ENCODE data around the gene PAQR4.

The PAQR4 gene

GRCh38 chr16:2948807-2949704 lies 20.1 kb upstream of the PAQR4 start:
- Histone ChIP-seq H3K9ac (ENCODE audit: low read length) (no peak overlapping the region), H3K23ac (ENCODE audit: low read length) (no peak overlapping the region), H3K4ac (ENCODE audit: low read depth, low read length) (no peak overlapping the region), H3K56ac (ENCODE audit: low read length) (no peak overlapping the region), H2BK120ac (ENCODE audit: low read depth, low read length) (no peak overlapping the region), H4K5ac (ENCODE audit: low read length) (no peak overlapping the region), H2BK5ac (ENCODE audit: low read length) (no peak overlapping the region), H2AK5ac (ENCODE audit: low read length) (no peak overlapping the region), H3K79me1 (ENCODE audit: low read length) (no peaks in the 10 kb centered on the region), H4K8ac (ENCODE audit: low read depth, low read length) (no peak overlapping the region), H3K79me2 (ENCODE audit: control insufficient read depth, insufficient read depth, low read length) (no peaks in the 10 kb centered on the region), H3K4me1 (ENCODE audit: control insufficient read depth, low read depth, low read length) (peaks cover 3% of the 10 kb centered on the region), H3K27ac (ENCODE audit: low read depth, low read length) (no peak overlapping the region), H3K18ac (ENCODE audit: low read length) (no peak overlapping the region), H3K27me3 (ENCODE audit: insufficient read depth, low read length, poor library complexity) (no peaks in the 10 kb centered on the region), H3K4me2 (ENCODE audit: low read length) (no peak overlapping the region), H3K36me3 (ENCODE audit: control insufficient read depth, insufficient read depth, low read length) (no peaks in the 10 kb centered on the region), H3K4me3 (ENCODE audit: low read length) (no peak overlapping the region), H2BK15ac (replicated peaks; ENCODE audit: low read depth) (no peak overlapping the region)
- no CpG with 5 or more reads among the region's 36 CpGs for WGBS (ENCODE audit: extremely low coverage, insufficient coverage, low lambda C conversion rate)
- DNase-seq, result no peak

GRCh38 chr16:2949705-2950352 lies 19.3 kb upstream of the PAQR4 start:
- Histone ChIP-seq H2BK120ac (ENCODE audit: low read depth, low read length) (no peak overlapping the region), H3K79me2 (ENCODE audit: control insufficient read depth, insufficient read depth, low read length) (no peaks in the 10 kb centered on the region), H3K18ac (ENCODE audit: low read length) (no peak overlapping the region), H3K56ac (ENCODE audit: low read length) (no peak overlapping the region), H3K79me1 (ENCODE audit: low read length) (no peaks in the 10 kb centered on the region), H4K8ac (ENCODE audit: low read depth, low read length) (no peak overlapping the region), H3K4me1 (ENCODE audit: control insufficient read depth, low read depth, low read length) (peaks cover 3% of the 10 kb centered on the region), H3K36me3 (ENCODE audit: control insufficient read depth, insufficient read depth, low read length) (no peaks in the 10 kb centered on the region), H2BK15ac (replicated peaks; ENCODE audit: low read depth) (no peak overlapping the region), H3K4me2 (ENCODE audit: low read length) (no peak overlapping the region), H3K4me3 (ENCODE audit: low read length) (no peak overlapping the region), H3K23ac (ENCODE audit: low read length) (no peak overlapping the region), H2BK5ac (ENCODE audit: low read length) (no peak overlapping the region), H4K5ac (ENCODE audit: low read length) (no peak overlapping the region), H3K9ac (ENCODE audit: low read length) (no peak overlapping the region), H2AK5ac (ENCODE audit: low read length) (no peak overlapping the region), H3K27me3 (ENCODE audit: insufficient read depth, low read length, poor library complexity) (no peaks in the 10 kb centered on the region), H3K27ac (ENCODE audit: low read depth, low read length) (no peak overlapping the region), H3K4ac (ENCODE audit: low read depth, low read length) (no peak overlapping the region)
- no peak for DNase-seq
- no CpG with 5 or more reads among the region's 19 CpGs for WGBS (ENCODE audit: extremely low coverage, insufficient coverage, low lambda C conversion rate)

DNA sequence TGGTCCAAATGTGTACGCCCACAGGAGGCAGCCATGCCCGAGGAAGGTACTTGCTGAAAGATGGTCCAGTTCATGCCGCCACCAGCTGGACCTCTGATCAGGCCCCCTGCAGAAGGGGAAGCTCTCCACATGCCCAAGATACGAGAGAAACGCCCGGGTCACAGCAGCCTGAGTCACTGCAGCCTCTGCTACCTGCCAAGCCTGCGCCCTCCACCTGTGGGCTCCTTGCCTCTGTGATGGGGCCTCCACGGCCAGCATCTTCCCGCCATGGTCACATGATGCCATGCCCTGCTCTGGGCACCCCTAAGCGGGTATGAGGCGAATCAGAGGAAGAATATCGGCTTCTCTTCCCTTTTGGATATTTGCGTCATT lies 18.8 kb upstream of the PAQR4 start:
- Histone ChIP-seq H4K8ac (ENCODE audit: low read depth, low read length) (no peak overlapping the region), H3K27me3 (ENCODE audit: insufficient read depth, low read length, poor library complexity) (no peaks in the 10 kb centered on the region), H3K4me1 (ENCODE audit: control insufficient read depth, low read depth, low read length) (peaks cover 3% of the 10 kb centered on the region), H3K56ac (ENCODE audit: low read length) (no peak overlapping the region), H3K18ac (ENCODE audit: low read length) (no peak overlapping the region), H3K36me3 (ENCODE audit: control insufficient read depth, insufficient read depth, low read length) (no peaks in the 10 kb centered on the region), H3K9ac (ENCODE audit: low read length) (no peak overlapping the region), H3K4me3 (ENCODE audit: low read length) (no peak overlapping the region), H3K4me2 (ENCODE audit: low read length) (no peak overlapping the region), H2BK5ac (ENCODE audit: low read length) (no peak overlapping the region), H3K4ac (ENCODE audit: low read depth, low read length) (no peak overlapping the region), H2AK5ac (ENCODE audit: low read length) (no peak overlapping the region), H3K23ac (ENCODE audit: low read length) (no peak overlapping the region), H3K79me2 (ENCODE audit: control insufficient read depth, insufficient read depth, low read length) (no peaks in the 10 kb centered on the region), H2BK15ac (replicated peaks; ENCODE audit: low read depth) (no peak overlapping the region), H3K79me1 (ENCODE audit: low read length) (no peaks in the 10 kb centered on the region), H2BK120ac (ENCODE audit: low read depth, low read length) (no peak overlapping the region), H3K27ac (ENCODE audit: low read depth, low read length) (no peak overlapping the region), H4K5ac (ENCODE audit: low read length) (no peak overlapping the region)
- DNase-seq, result no peak
- WGBS (ENCODE audit: extremely low coverage, insufficient coverage, low lambda C conversion rate), result no CpG with 5 or more reads among the region's 13 CpGs

DNA sequence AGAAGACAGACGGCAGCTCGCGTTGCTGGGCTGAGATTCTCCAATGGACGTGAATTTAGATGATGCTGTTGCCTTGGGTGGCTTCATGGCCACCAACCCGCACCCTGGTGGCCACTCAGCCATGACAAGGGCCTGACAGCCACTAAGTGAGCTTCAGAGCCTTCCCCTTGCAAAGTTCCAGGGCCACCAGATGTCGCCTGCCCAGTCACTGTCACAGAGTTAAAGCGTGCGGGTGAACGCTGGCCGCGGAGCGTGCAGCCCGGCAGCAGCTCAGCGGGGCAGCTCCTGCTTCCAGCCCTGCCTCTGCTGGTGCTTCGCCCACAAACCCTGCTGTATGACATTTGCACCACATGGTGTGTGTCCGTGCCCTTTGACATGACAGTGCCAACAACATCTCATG lies 18.4 kb upstream of the PAQR4 start:
- Histone ChIP-seq H3K4me2 (ENCODE audit: low read length) (no peak overlapping the region), H4K8ac (ENCODE audit: low read depth, low read length) (no peak overlapping the region), H2AK5ac (ENCODE audit: low read length) (no peak overlapping the region)

DNA sequence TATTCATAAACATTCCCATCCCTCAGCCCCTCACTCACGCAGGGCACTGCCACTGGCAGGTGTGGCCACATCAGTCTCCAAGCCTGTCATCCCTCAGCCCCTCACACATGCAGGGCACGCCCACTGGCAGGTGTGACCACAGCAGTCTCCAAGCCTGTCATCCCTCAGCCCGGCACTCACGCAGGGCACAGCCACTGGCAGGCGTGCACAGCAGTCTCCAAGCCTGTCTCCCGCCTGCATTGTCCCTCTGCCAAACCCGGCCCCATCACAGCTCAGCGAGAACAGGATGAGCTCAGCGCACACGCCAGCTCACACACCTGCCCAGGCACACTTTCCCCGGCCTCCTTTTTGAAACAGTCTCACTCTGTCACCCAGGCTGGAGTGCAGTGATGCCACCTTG lies 16.5 kb upstream of the PAQR4 start:
- H3K23ac ChIP-seq (ENCODE audit: low read length), result no peak overlapping the region
- H3K79me2 ChIP-seq (ENCODE audit: control insufficient read depth, insufficient read depth, low read length), result no peaks in the 10 kb centered on the region
- H2BK15ac ChIP-seq (replicated peaks; ENCODE audit: low read depth), result no peak overlapping the region
- H3K36me3 ChIP-seq (ENCODE audit: control insufficient read depth, insufficient read depth, low read length), result no peaks in the 10 kb centered on the region
- no peak overlapping the region for H3K27ac ChIP-seq (ENCODE audit: low read depth, low read length)
- DNase-seq, result no peak
- H3K4me1 ChIP-seq (ENCODE audit: control insufficient read depth, low read depth, low read length), result peaks cover 8% of the 10 kb centered on the region
- H4K5ac ChIP-seq (ENCODE audit: low read length), result no peak overlapping the region
- no peak overlapping the region for H3K18ac ChIP-seq (ENCODE audit: low read length)
- no CpG with 5 or more reads among the region's 11 CpGs for WGBS (ENCODE audit: extremely low coverage, insufficient coverage, low lambda C conversion rate)
- H3K27me3 ChIP-seq (ENCODE audit: insufficient read depth, low read length, poor library complexity), result no peaks in the 10 kb centered on the region
- no peak overlapping the region for H2AK5ac ChIP-seq (ENCODE audit: low read length)
- H3K56ac ChIP-seq (ENCODE audit: low read length), result no peak overlapping the region
- H2BK120ac ChIP-seq (ENCODE audit: low read depth, low read length), result no peak overlapping the region
- no peak overlapping the region for H2BK5ac ChIP-seq (ENCODE audit: low read length)
- H3K79me1 ChIP-seq (ENCODE audit: low read length), result no peaks in the 10 kb centered on the region
- no peak overlapping the region for H3K4me2 ChIP-seq (ENCODE audit: low read length)
- no peak overlapping the region for H4K8ac ChIP-seq (ENCODE audit: low read depth, low read length)
- H3K4ac ChIP-seq (ENCODE audit: low read depth, low read length), result no peak overlapping the region
- no peak overlapping the region for H3K9ac ChIP-seq (ENCODE audit: low read length)
- H3K4me3 ChIP-seq (ENCODE audit: low read length), result no peak overlapping the region

More for the DNA sequence above, 18.4 kb upstream of the PAQR4 start:
- no peak overlapping the region for H3K9ac ChIP-seq (ENCODE audit: low read length)
- H3K27ac ChIP-seq (ENCODE audit: low read depth, low read length), result no peak overlapping the region
- H3K18ac ChIP-seq (ENCODE audit: low read length), result no peak overlapping the region
- H3K23ac ChIP-seq (ENCODE audit: low read length), result no peak overlapping the region
- no peak overlapping the region for H2BK15ac ChIP-seq (replicated peaks; ENCODE audit: low read depth)
- no peaks in the 10 kb centered on the region for H3K27me3 ChIP-seq (ENCODE audit: insufficient read depth, low read length, poor library complexity)
- no peak overlapping the region for H3K56ac ChIP-seq (ENCODE audit: low read length)
- H3K4me3 ChIP-seq (ENCODE audit: low read length), result no peak overlapping the region
- no peak overlapping the region for H3K4ac ChIP-seq (ENCODE audit: low read depth, low read length)
- H2BK5ac ChIP-seq (ENCODE audit: low read length), result no peak overlapping the region
- H3K4me1 ChIP-seq (ENCODE audit: control insufficient read depth, low read depth, low read length), result peaks cover 3% of the 10 kb centered on the region
- no peaks in the 10 kb centered on the region for H3K36me3 ChIP-seq (ENCODE audit: control insufficient read depth, insufficient read depth, low read length)
- H3K79me1 ChIP-seq (ENCODE audit: low read length), result no peaks in the 10 kb centered on the region
- no peaks in the 10 kb centered on the region for H3K79me2 ChIP-seq (ENCODE audit: control insufficient read depth, insufficient read depth, low read length)
- no peak overlapping the region for H2BK120ac ChIP-seq (ENCODE audit: low read depth, low read length)
- WGBS (ENCODE audit: extremely low coverage, insufficient coverage, low lambda C conversion rate), result no CpG with 5 or more reads among the region's 16 CpGs
- no peak overlapping the region for H4K5ac ChIP-seq (ENCODE audit: low read length)
- DNase-seq, result no peak

All from mesendoderm (in vitro differentiated cells).